Measurements from ENCODE around the gene UGT1A3.

DNA sequence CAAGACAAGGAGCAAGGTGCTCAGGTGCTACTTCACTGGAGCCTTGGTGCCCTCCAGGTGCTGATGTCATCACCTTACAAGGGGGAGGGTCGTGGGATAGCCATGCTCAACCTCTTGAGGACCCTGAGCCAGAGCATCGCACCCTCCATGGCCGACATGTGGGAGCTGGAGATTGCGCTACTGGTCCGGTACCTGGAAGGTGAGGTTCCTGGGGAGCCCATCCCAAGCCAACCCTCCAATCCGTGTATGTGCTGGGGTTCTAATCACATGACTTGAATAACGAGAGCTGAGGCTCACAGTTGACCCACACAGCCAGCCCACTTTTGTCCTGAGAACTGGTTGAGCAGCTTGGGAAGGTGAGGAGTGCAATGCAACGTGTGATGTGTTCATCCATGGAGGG is 75.2 kb downstream of the UGT1A3 start:
- TF ChIP-seq, protein P1, sequence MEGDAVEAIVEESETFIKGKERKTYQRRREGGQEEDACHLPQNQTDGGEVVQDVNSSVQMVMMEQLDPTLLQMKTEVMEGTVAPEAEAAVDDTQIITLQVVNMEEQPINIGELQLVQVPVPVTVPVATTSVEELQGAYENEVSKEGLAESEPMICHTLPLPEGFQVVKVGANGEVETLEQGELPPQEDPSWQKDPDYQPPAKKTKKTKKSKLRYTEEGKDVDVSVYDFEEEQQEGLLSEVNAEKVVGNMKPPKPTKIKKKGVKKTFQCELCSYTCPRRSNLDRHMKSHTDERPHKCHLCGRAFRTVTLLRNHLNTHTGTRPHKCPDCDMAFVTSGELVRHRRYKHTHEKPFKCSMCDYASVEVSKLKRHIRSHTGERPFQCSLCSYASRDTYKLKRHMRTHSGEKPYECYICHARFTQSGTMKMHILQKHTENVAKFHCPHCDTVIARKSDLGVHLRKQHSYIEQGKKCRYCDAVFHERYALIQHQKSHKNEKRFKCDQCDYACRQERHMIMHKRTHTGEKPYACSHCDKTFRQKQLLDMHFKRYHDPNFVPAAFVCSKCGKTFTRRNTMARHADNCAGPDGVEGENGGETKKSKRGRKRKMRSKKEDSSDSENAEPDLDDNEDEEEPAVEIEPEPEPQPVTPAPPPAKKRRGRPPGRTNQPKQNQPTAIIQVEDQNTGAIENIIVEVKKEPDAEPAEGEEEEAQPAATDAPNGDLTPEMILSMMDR (IDR thresholded peaks at IDR 0.05), result no peak
- TF ChIP-seq EZH2 (IDR thresholded peaks at IDR 0.05; ENCODE audit: borderline replicate concordance, insufficient read depth, low read depth, low read length, poor library complexity, severe bottlenecking), result no peak

Measured in B cell (primary cell).